SKM-1 (cell line): ENCODE measurements around the gene CENPL.
"Not testable (repeated sequence)": the region's sequence is repeated elsewhere in the genome, so short reads cannot be mapped to it uniquely, and the experiment has no call there.

Experiments
- DNase-seq: peaks from one replicate; lab custom pipeline; 2025; ENCODE audit not compliant: unreplicated experiment; lab: John Stamatoyannopoulos, UW

Gene CENPL

GRCh38 chr1:173764331-173764730 lies 60.4 kb downstream of the CENPL start:
- not testable (repeated sequence) for DNase-seq

GRCh38 chr1:173758980-173759379 lies 65.7 kb downstream of the CENPL start:
- no peak for DNase-seq

- DNase-seq = no peak
Measured at GRCh38 chr1:173758110-173758509, 66.6 kb downstream of the CENPL start.

GRCh38 chr1:173757666-173758065 lies 67.0 kb downstream of the CENPL start:
- no peak for DNase-seq

- DNase-seq = no peak
Measured at GRCh38 chr1:173753830-173754229, 70.9 kb downstream of the CENPL start.
